IPS-18a (cell line): ENCODE measurements around the gene CYP4F12.

Experiments used
- H3K27ac ChIP-seq: one replicate; pipeline ENCODE4 v1.5.1; 2013; ENCODE audit warnings: low read length
- H3K27me3 ChIP-seq: one replicate; pipeline ENCODE4 v1.6.1; 2013; ENCODE audit warnings: mild to moderate bottlenecking, low read length; ENCODE audit not compliant: control insufficient read depth, insufficient read depth
- H3K36me3 ChIP-seq: one replicate; pipeline ENCODE4 v1.6.1; 2013; ENCODE audit warnings: low read depth, low read length; ENCODE audit not compliant: control insufficient read depth
- H3K4me1 ChIP-seq: one replicate; pipeline ENCODE4 v1.6.1; 2013; ENCODE audit warnings: low read depth, low read length; ENCODE audit not compliant: control insufficient read depth
- H3K4me3 ChIP-seq: one replicate; pipeline ENCODE4 v1.5.1; 2013; ENCODE audit warnings: low read length
- H3K9ac ChIP-seq: one replicate; pipeline ENCODE4 v1.6.1; 2013; ENCODE audit warnings: mild to moderate bottlenecking, low read length, moderate library complexity
- H3K9me3 ChIP-seq: one replicate; pipeline ENCODE4 v1.6.1; 2013; ENCODE audit warnings: low read depth, low read length; ENCODE audit not compliant: control insufficient read depth

The CYP4F12 gene

GRCh38 chr19:15727724-15728123 is 54.8 kb downstream of the CYP4F12 start, which contains the start of gene OR10H2:
OR10H2 (plus strand) TSS chr19:15728024; CDS start chr19:15728044, 20 bp downstream.
- no peak within 1 kb of the TSS for H3K9ac ChIP-seq
- no peak within 1 kb of the TSS for H3K4me3 ChIP-seq
- H3K27ac ChIP-seq: no peak within 1 kb of the TSS
- H3K9me3 ChIP-seq: peaks cover 47% of the 10 kb centered on the region
- H3K4me1 ChIP-seq: no peaks in the 10 kb centered on the region
- H3K27me3 ChIP-seq: no peaks in the 10 kb centered on the region
- H3K36me3 ChIP-seq: no peaks in the 10 kb centered on the region

DNA sequence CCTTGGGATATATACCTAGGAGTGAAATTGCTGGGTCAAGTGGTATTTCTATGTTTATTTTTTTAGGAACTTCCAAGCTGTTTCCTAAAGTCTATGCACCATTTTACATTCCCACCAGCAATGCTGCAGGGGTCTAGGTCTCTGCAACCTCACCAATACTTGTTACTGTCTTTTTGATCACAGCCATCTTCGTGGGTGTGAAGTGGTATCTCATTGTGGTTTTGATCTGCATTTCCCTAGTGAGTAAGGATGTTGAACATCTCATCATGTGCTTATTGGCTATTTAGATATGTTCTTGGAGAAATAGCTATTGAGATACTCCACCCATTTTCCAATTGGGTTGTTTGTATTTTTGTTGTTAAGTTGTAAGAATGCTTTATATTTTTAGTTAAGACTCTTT is 57.7 kb downstream of the CYP4F12 start:
- Histone ChIP-seq H3K4me3 (no peak overlapping the region), H3K36me3 (no peaks in the 10 kb centered on the region), H3K27me3 (no peaks in the 10 kb centered on the region), H3K4me1 (no peaks in the 10 kb centered on the region), H3K9ac (no peak overlapping the region), H3K9me3 (peaks cover 67% of the 10 kb centered on the region), H3K27ac (no peak overlapping the region)

GRCh38 chr19:15732388-15732787 is 59.5 kb downstream of the CYP4F12 start:
- H3K9ac ChIP-seq: no peak overlapping the region
- no peak overlapping the region for H3K4me3 ChIP-seq
- H3K27ac ChIP-seq: no peak overlapping the region
- H3K36me3 ChIP-seq: no peaks in the 10 kb centered on the region
- H3K27me3 ChIP-seq: no peaks in the 10 kb centered on the region
- H3K9me3 ChIP-seq: peaks cover 63% of the 10 kb centered on the region
- H3K4me1 ChIP-seq: no peaks in the 10 kb centered on the region

DNA sequence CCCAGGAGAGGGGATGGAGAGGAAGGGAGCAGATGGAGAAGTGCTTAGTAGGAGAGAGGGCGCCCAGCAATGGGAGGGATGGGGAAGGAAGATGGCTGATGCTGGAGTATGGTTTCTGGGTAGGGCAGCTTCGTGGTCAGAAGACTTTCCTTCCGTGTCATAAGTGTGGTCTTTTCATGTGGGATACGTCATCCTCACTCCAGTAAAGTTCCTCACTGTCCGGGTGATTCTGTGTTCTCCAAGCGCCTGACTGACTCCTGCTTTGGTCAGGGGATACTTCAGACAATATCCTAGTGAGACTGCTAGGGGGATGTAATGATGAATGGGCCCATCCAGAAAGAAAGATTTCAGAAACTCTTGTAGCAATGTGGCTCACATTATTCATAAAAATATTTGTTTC is 61.0 kb downstream of the CYP4F12 start:
- H3K9me3 ChIP-seq: peaks cover 66% of the 10 kb centered on the region
- H3K4me1 ChIP-seq: no peaks in the 10 kb centered on the region

GRCh38 chr19:15737722-15738121 is 64.8 kb downstream of the CYP4F12 start, which contains the start of gene OR10H3:
OR10H3 (plus strand) TSS chr19:15737985; CDS start chr19:15741393, 3,408 bp downstream.
- Histone ChIP-seq H3K4me1 (no peaks in the 10 kb centered on the region), H3K36me3 (no peaks in the 10 kb centered on the region), H3K9ac (no peak within 1 kb of the TSS), H3K27ac (no peak within 1 kb of the TSS), H3K9me3 (peaks cover 61% of the 10 kb centered on the region), H3K27me3 (no peaks in the 10 kb centered on the region), H3K4me3 (no peak within 1 kb of the TSS)

More for the DNA sequence above, 61.0 kb downstream of the CYP4F12 start:
- Histone ChIP-seq H3K4me3 (no peak overlapping the region), H3K27me3 (no peaks in the 10 kb centered on the region), H3K36me3 (no peaks in the 10 kb centered on the region), H3K9ac (no peak overlapping the region), H3K27ac (no peak overlapping the region)

GRCh38 chr19:15740785-15741184 is 67.9 kb downstream of the CYP4F12 start:
- Histone ChIP-seq H3K27ac (no peak overlapping the region), H3K36me3 (no peaks in the 10 kb centered on the region), H3K9ac (no peak overlapping the region), H3K27me3 (no peaks in the 10 kb centered on the region), H3K4me1 (no peaks in the 10 kb centered on the region), H3K4me3 (no peak overlapping the region), H3K9me3 (peaks cover 37% of the 10 kb centered on the region)
